Right lobe of liver (tissue), 6 donors: ENCODE measurements around the gene KRT72. TPM values are rescaled to one million over a fixed set of nuclear protein-coding genes. Genes with fewer than 3 reads are reported as not detected.

Experiments
- ATAC-seq, 4 donors: fragments of 200-7000 bp; cut with Tn5 transposase; one replicate each; pipeline ENCODE4 v1.9.1; 2020; ENCODE audit warnings: mild to moderate bottlenecking in 4 of 4, moderate library complexity in 4 of 4
- DNase-seq, 3 donors: peaks; one replicate each; pipeline ENCODE4 v3.0.0-alpha.2; 2020
- H3K27ac ChIP-seq, 3 donors: fragments of 200-600 bp; one replicate each; pipeline ENCODE4 v1.8.0; 2022
- H3K27me3 ChIP-seq, 2 donors: fragments of 200-600 bp; one replicate each; pipeline ENCODE4 v1.8.0; 2022
- H3K36me3 ChIP-seq, 4 donors: fragments of 200-600 bp; sonication (generic) in 1 of 4; one replicate each; pipeline versions ENCODE4 v1.5.1 to v1.8.0; 2017 to 2022; ENCODE audit warnings: control low read depth in 1 of 4
- H3K4me1 ChIP-seq, 4 donors: fragments of 200-600 bp; sonication (generic) in 1 of 4; one replicate each; pipeline versions ENCODE4 v1.5.1 to v1.8.0; 2017 to 2022; ENCODE audit warnings: control low read depth in 1 of 4
- H3K4me3 ChIP-seq, 3 donors: fragments of 200-600 bp; one replicate each; pipeline ENCODE4 v1.8.0; 2022
- H3K9me3 ChIP-seq, 4 donors: fragments of 200-600 bp; sonication (generic) in 1 of 4; one replicate each; pipeline versions ENCODE4 v1.5.1 to v1.8.0; 2017 to 2022; ENCODE audit warnings: control low read depth in 1 of 4
- POLR2A ChIP-seq: fragments of 450-650 bp; IDR thresholded peaks from one replicate; pipeline ENCODE4 v1.6.1; 2017; ENCODE audit warnings: antibody characterized with exemption, mild to moderate bottlenecking
- WGBS: methylation state at CpG from one replicate; pipeline ENCODE4 v1.1.6; 2018; ENCODE audit warnings: low coverage, low lambda C conversion rate; ENCODE audit not compliant: insufficient coverage; ENCODE audit errors: missing lambda C conversion rate; 5-methylcytosine and 5-hydroxymethylcytosine counted together
- intact Hi-C, 2 donors: fragments of 100-400 bp; cut with DNase I; formaldehyde crosslinking; loops; one replicate each; pipeline versions ENCODE4 v1.11.2 to v1.14.1; 2022
- total RNA-seq, 6 experiments: library from RNA; depleted of rRNA in 2 of 6; stranded (reverse); fragments of >200 nt in 2 of 6; fragmentation: NEBNext Ultra II Directional in 3 of 6; extraction: Animal tissue kit (Norgen Biotek cat#: 25700) in 3 of 6; gene quantifications; one replicate each; pipeline versions ENCODE4 v1.1.0 to v1.2.4, GENCODE V29; 2016 to 2023
- TF ChIP-seq, protein P1 (sequence below), 4 donors: fragments of 200-600 bp in 3 of 4; fragments of 450-650 bp in 1 of 4; IDR thresholded peaks; one replicate each; pipeline versions ENCODE4 v1.5.1 to v1.8.0; 2016 to 2022; ENCODE audit warnings: antibody characterized with exemption in 4 of 4, mild to moderate bottlenecking in 2 of 4
- donor health status: DM: no; HTN: yes; CAD: no.
- donor health status: DM: no; HTN: no; CAD: no.
- donor health status: DM: no; HTN: no; CAD: no.
- donor health status: DM: no; HTN: yes; CAD: no.
- donor health status: DM: no; HTN: yes; CAD: no.

Gene KRT72
- total RNA-seq, 6 experiments from 2014 or later = not detected

GRCh38 chr12:52608161-52608560 is 6.9 kb upstream of the KRT72 start:
- H3K9me3 ChIP-seq = no peaks in the 10 kb centered on the region
- H3K27me3 ChIP-seq = no peaks in the 10 kb centered on the region
- H3K4me1 ChIP-seq = no peaks in the 10 kb centered on the region
- no peak overlapping the region for H3K27ac ChIP-seq
- DNase-seq = no peak
- WGBS = 20% methylated on average over 1 of the region's 6 CpGs
- TF ChIP-seq, protein P1, sequence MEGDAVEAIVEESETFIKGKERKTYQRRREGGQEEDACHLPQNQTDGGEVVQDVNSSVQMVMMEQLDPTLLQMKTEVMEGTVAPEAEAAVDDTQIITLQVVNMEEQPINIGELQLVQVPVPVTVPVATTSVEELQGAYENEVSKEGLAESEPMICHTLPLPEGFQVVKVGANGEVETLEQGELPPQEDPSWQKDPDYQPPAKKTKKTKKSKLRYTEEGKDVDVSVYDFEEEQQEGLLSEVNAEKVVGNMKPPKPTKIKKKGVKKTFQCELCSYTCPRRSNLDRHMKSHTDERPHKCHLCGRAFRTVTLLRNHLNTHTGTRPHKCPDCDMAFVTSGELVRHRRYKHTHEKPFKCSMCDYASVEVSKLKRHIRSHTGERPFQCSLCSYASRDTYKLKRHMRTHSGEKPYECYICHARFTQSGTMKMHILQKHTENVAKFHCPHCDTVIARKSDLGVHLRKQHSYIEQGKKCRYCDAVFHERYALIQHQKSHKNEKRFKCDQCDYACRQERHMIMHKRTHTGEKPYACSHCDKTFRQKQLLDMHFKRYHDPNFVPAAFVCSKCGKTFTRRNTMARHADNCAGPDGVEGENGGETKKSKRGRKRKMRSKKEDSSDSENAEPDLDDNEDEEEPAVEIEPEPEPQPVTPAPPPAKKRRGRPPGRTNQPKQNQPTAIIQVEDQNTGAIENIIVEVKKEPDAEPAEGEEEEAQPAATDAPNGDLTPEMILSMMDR (IDR thresholded peaks at IDR 0.05) = no peak
- TF ChIP-seq POLR2A = no peak
- H3K36me3 ChIP-seq = no peaks in the 10 kb centered on the region
- intact Hi-C loops = no loop called here
- ATAC-seq = no peak
- no peak overlapping the region for H3K4me3 ChIP-seq

- no peak for DNase-seq
- TF ChIP-seq, protein P1 (IDR thresholded peaks at IDR 0.05) = no peak
- no peak for TF ChIP-seq POLR2A
- intact Hi-C loops = no loop called here
- no peaks in the 10 kb centered on the region for H3K4me1 ChIP-seq
- H3K27me3 ChIP-seq = no peaks in the 10 kb centered on the region
- H3K4me3 ChIP-seq = no peak overlapping the region
- H3K27ac ChIP-seq = no peak overlapping the region
- no CpG with 5 or more reads among the region's 1 CpG for WGBS
- no peaks in the 10 kb centered on the region for H3K36me3 ChIP-seq
- H3K9me3 ChIP-seq = no peaks in the 10 kb centered on the region
- no peak for ATAC-seq
Measured at GRCh38 chr12:52607314-52607713, 6.1 kb upstream of the KRT72 start.

GRCh38 chr12:52606581-52607218 is 5.4 kb upstream of the KRT72 start:
- Histone ChIP-seq H3K9me3 (no peaks in the 10 kb centered on the region), H3K4me1 (no peaks in the 10 kb centered on the region), H3K4me3 (no peak overlapping the region), H3K27ac (no peak overlapping the region), H3K27me3 (no peaks in the 10 kb centered on the region), H3K36me3 (no peaks in the 10 kb centered on the region)
- ATAC-seq (no peak), DNase-seq (no peak)
- intact Hi-C loops = no loop called here
- TF ChIP-seq, protein P1 (IDR thresholded peaks at IDR 0.05) = no peak
- no peak for TF ChIP-seq POLR2A
- 68% methylated on average over 7 of the region's 7 CpGs for WGBS

GRCh38 chr12:52606096-52606495 is 4.8 kb upstream of the KRT72 start:
- intact Hi-C loops = no loop called here
- no peaks in the 10 kb centered on the region for H3K36me3 ChIP-seq
- no peak overlapping the region for H3K4me3 ChIP-seq
- no peaks in the 10 kb centered on the region for H3K9me3 ChIP-seq
- no peak for TF ChIP-seq POLR2A
- TF ChIP-seq, protein P1 (IDR thresholded peaks at IDR 0.05) = no peak
- peaks cover 0 to 6% of the 10 kb centered on the region in 2 donors for H3K27me3 ChIP-seq
- DNase-seq (no peak), ATAC-seq (no peak)
- H3K27ac ChIP-seq = no peak overlapping the region
- H3K4me1 ChIP-seq = no peaks in the 10 kb centered on the region
- WGBS = 31% methylated on average over 3 of the region's 3 CpGs
